Measurements from ENCODE around the gene FAM151A.

GRCh38 chr1:54595956-54596498, 27.3 kb downstream of the FAM151A start:
- TF ChIP-seq CTCF (optimal IDR thresholded peaks at IDR 0.05 in 1 of 3, IDR thresholded peaks at IDR 0.05 in 1 of 3, conservative IDR thresholded peaks at IDR 0.05 in 1 of 3; ENCODE audit: extremely low read depth in 1 of 3, insufficient read depth in 2 of 3, low read length in 3 of 3) (no peak), EZH2 (IDR thresholded peaks at IDR 0.05; ENCODE audit: low read length) (no peak)

Data from keratinocyte (primary cell).